Measurements from ENCODE around the gene TNNI3K. TPM values are rescaled to one million over a fixed set of nuclear protein-coding genes. Genes with fewer than 3 reads are reported as not detected.

The TNNI3K gene
- total RNA-seq, 1 experiment from 2014 or later, result 0.49 TPM

GRCh38 chr1:74590288-74590687 lies 355.1 kb downstream of the TNNI3K start:
- Histone ChIP-seq H3K4me3 (replicated peaks in 1 of 2; ENCODE audit: low read depth in 1 of 2, low read length in 2 of 2) (no peak overlapping the region), H3K27ac (ENCODE audit: low read depth, low read length) (no peak overlapping the region), H3K4me1 (ENCODE audit: control insufficient read depth in 1 of 2, insufficient read depth in 2 of 2, low read length in 2 of 2) (no peaks in the 10 kb centered on the region), H3K36me3 (ENCODE audit: control insufficient read depth in 1 of 2, insufficient read depth in 2 of 2, low read length in 2 of 2) (no peaks in the 10 kb centered on the region), H3K27me3 (ENCODE audit: insufficient read depth, low read length) (peaks cover 23% of the 10 kb centered on the region), H3K4me2 (ENCODE audit: low read length) (no peak overlapping the region), H2AFZ (ENCODE audit: low read depth, low read length, poor library complexity, severe bottlenecking) (no peak overlapping the region), H3K9me3 (ENCODE audit: control insufficient read depth in 1 of 2, insufficient read depth in 1 of 2, low read depth in 1 of 2, low read length in 2 of 2) (no peaks in the 10 kb centered on the region), H4K20me1 (ENCODE audit: insufficient read depth) (no peaks in the 10 kb centered on the region), H3K9ac (ENCODE audit: low read length) (no peak overlapping the region), H3K79me2 (ENCODE audit: insufficient read depth, low read length) (no peaks in the 10 kb centered on the region), H3K9me2 (ENCODE audit: insufficient read depth) (no peaks in the 10 kb centered on the region)
- intact Hi-C loops (cut with micrococcal nuclease), result no loop called here
- ATAC-seq (no peak), DNase-seq (ENCODE audit: low read depth, low spot score) (no peak)
- ChIA-PET RAD21 (ENCODE audit: low non-redundant PET in 1 of 2, low total read pairs in 2 of 2, uncharacterized antibody in 2 of 2, unreplicated experiment in 2 of 2) (no interaction called here), POLR2A (no interaction called here), CTCF (no interaction called here)
- TF ChIP-seq ZFX (IDR thresholded peaks at IDR 0.05) (no peak), MAX (IDR thresholded peaks at IDR 0.05) (no peak), SP1 (IDR thresholded peaks at IDR 0.05; ENCODE audit: low read depth) (no peak)
- no TSS peak for BruUV-seq (replicated peaks)

GRCh38 chr1:74591949-74592348 lies 356.8 kb downstream of the TNNI3K start:
- H3K4me3 ChIP-seq (replicated peaks in 1 of 2; ENCODE audit: low read depth in 1 of 2, low read length in 2 of 2), result no peak overlapping the region
- H3K36me3 ChIP-seq (ENCODE audit: control insufficient read depth in 1 of 2, insufficient read depth in 2 of 2, low read length in 2 of 2), result no peaks in the 10 kb centered on the region
- DNase-seq (ENCODE audit: low read depth, low spot score) (no peak), ATAC-seq (no peak)
- no peaks in the 10 kb centered on the region for H3K9me2 ChIP-seq (ENCODE audit: insufficient read depth)
- H3K27ac ChIP-seq (ENCODE audit: low read depth, low read length), result no peak overlapping the region
- no TSS peak for BruUV-seq (replicated peaks)
- no peaks in the 10 kb centered on the region for H4K20me1 ChIP-seq (ENCODE audit: insufficient read depth)
- ChIA-PET POLR2A (no interaction called here), RAD21 (ENCODE audit: low non-redundant PET in 1 of 2, low total read pairs in 2 of 2, uncharacterized antibody in 2 of 2, unreplicated experiment in 2 of 2) (no interaction called here), CTCF (no interaction called here)
- H3K27me3 ChIP-seq (ENCODE audit: insufficient read depth, low read length), result peaks cover 34% of the 10 kb centered on the region
- H3K9me3 ChIP-seq (ENCODE audit: control insufficient read depth in 1 of 2, insufficient read depth in 1 of 2, low read depth in 1 of 2, low read length in 2 of 2), result no peaks in the 10 kb centered on the region
- no peak overlapping the region for H3K4me2 ChIP-seq (ENCODE audit: low read length)
- H3K4me1 ChIP-seq (ENCODE audit: control insufficient read depth in 1 of 2, insufficient read depth in 2 of 2, low read length in 2 of 2), result no peaks in the 10 kb centered on the region
- H3K79me2 ChIP-seq (ENCODE audit: insufficient read depth, low read length), result no peaks in the 10 kb centered on the region
- no peak overlapping the region for H2AFZ ChIP-seq (ENCODE audit: low read depth, low read length, poor library complexity, severe bottlenecking)
- intact Hi-C loops (cut with micrococcal nuclease), result no loop called here
- TF ChIP-seq ATF3 (IDR thresholded peaks at IDR 0.05) (no peak), REST (IDR thresholded peaks at IDR 0.05; ENCODE audit: low read depth) (no peak), JUND (IDR thresholded peaks at IDR 0.05) (no peak), ZBTB33 (IDR thresholded peaks at IDR 0.05; ENCODE audit: extremely low read depth, insufficient replicate concordance, low read length) (no peak), RAD21 (IDR thresholded peaks at IDR 0.05; ENCODE audit: low read depth) (no peak), SIN3A (IDR thresholded peaks at IDR 0.05; ENCODE audit: low read depth) (no peak), SP1 (IDR thresholded peaks at IDR 0.05; ENCODE audit: low read depth) (no peak), ELF1 (IDR thresholded peaks at IDR 0.05; ENCODE audit: borderline replicate concordance, low read depth) (no peak), ZNF274 (IDR thresholded peaks at IDR 0.05; ENCODE audit: low read depth, low read length) (no peak)
- no peak overlapping the region for H3K9ac ChIP-seq (ENCODE audit: low read length)
